ENCODE measurements around the gene KLHL42.

GRCh38 chr12:27790179-27790578, 10.1 kb downstream of the KLHL42 start:
- TF ChIP-seq CTCF (conservative IDR thresholded peaks at IDR 0.05; ENCODE audit: low read length): no peak
- TF ChIP-seq EZH2phosphoT487 (IDR thresholded peaks at IDR 0.05; ENCODE audit: borderline replicate concordance, low read depth, low read length): no peak
